Epithelial cell of esophagus (primary cell): ENCODE measurements around the gene EXOC6B.

Experiments used
- DNase-seq: peaks from one replicate; pipeline ENCODE4 v3.0.0; 2010; ENCODE audit warnings: low read depth
- H3K4me3 ChIP-seq: 2 replicates; pipeline ENCODE4 v1.5.1; 2011; ENCODE audit warnings: mild to moderate bottlenecking, low read length, control low read depth
- CTCF ChIP-seq: IDR thresholded peaks from 2 replicates; pipeline ENCODE4 v1.5.1; 2011; ENCODE audit warnings: low read depth, mild to moderate bottlenecking, low read length, control low read depth, inconsistent platforms; ENCODE audit not compliant: insufficient read depth; ENCODE audit errors: missing control alignments

Gene EXOC6B

DNA sequence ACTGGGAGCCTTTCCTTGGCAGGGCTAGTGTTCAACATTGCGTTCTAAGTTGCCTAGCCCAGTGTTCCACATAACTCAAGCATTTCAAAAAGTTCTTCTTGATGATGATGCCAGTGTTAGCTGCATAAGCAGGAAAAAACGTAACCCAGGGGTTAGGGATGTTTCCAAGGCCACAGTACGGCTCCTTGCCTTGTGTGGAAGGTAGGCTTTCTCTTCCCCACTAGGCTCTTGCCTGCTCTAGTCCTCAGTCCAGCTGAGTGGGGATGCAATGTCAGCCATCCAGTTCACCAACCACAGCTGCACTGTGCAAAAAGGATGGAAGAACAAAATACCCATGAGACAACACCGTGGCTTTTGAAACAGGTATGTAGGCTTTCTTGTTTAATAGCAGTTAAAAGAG, 650.2 kb downstream of the EXOC6B start:
- no peak for DNase-seq
- H3K4me3 ChIP-seq, result no peak overlapping the region
- TF ChIP-seq CTCF, result no peak

GRCh38 chr2:72173640-72174321, 652.1 kb downstream of the EXOC6B start:
- H3K4me3 ChIP-seq, result no peak overlapping the region
- DNase-seq, result no peak
- no peak for TF ChIP-seq CTCF

GRCh38 chr2:72172478-72172877, 653.4 kb downstream of the EXOC6B start:
- DNase-seq, result no peak
- H3K4me3 ChIP-seq, result no peak overlapping the region
- TF ChIP-seq CTCF, result no peak

- no peak for TF ChIP-seq CTCF
- DNase-seq, result no peak
- H3K4me3 ChIP-seq, result no peak overlapping the region
Observed at GRCh38 chr2:72166279-72166678, 659.6 kb downstream of the EXOC6B start.

GRCh38 chr2:72165792-72166191, 660.0 kb downstream of the EXOC6B start:
- no peak overlapping the region for H3K4me3 ChIP-seq
- DNase-seq, result peak; percentile 79
- TF ChIP-seq CTCF, result no peak

GRCh38 chr2:72162574-72162973, 663.3 kb downstream of the EXOC6B start:
- no peak for DNase-seq
- no peak overlapping the region for H3K4me3 ChIP-seq
- no peak for TF ChIP-seq CTCF
